ENCODE data around the gene ZNF774. TPM values are rescaled to one million over a fixed set of nuclear protein-coding genes. Genes with fewer than 3 reads are reported as not detected.
"Not testable (repeated sequence)": the region's sequence is repeated elsewhere in the genome, so short reads cannot be mapped to it uniquely, and the experiment has no call there.

ZNF774 gene
- total RNA-seq (ENCODE audit: low replicate concordance) = 4.8 and 5.5 TPM in 2 replicates
- long read RNA-seq, transcript ZNF774-201 (4 exons, 3,202 nt) = major isoform, 7 of 8 reads
- long read RNA-seq, partial matches to known transcripts = 0 of 8 reads
- long read RNA-seq, other reads (novel, unspliced or antisense) = 1 of 8 reads

- peak; percentile 90 for DNase-seq (ENCODE audit: extremely low spot score, unreplicated experiment)
- H3K36me3 Mint-ChIP-seq = peaks cover 5% of the 10 kb centered on the region
- H3K4me3 Mint-ChIP-seq = peak within 1 kb of the TSS; percentile 93
- peak within 1 kb of the TSS; percentile 82 for H3K27ac Mint-ChIP-seq
- peaks cover 5% of the 10 kb centered on the region for H3K9me3 Mint-ChIP-seq
- H3K27me3 Mint-ChIP-seq = no peaks in the 10 kb centered on the region
- TF ChIP-seq CTCF (conservative IDR thresholded peaks at IDR 0.05) = no peak
- H3K4me1 Mint-ChIP-seq (ENCODE audit: unreplicated experiment) = no peaks in the 10 kb centered on the region
Measured at GRCh38 chr15:90352107-90352893, at the start of gene ZNF774. TSS of gene ZNF774 (plus strand) at chr15:90352284. CDS start at chr15:90354661, 2,377 bp downstream.

- DNase-seq (ENCODE audit: extremely low spot score, unreplicated experiment); H3K4me3 Mint-ChIP-seq; H3K9me3 Mint-ChIP-seq; H3K36me3 Mint-ChIP-seq; H3K27me3 Mint-ChIP-seq; H3K27ac Mint-ChIP-seq: not testable (repeated sequence)
- H3K4me1 Mint-ChIP-seq (ENCODE audit: unreplicated experiment) = peaks cover 18% of the 10 kb centered on the region
Measured at GRCh38 chr15:90305355-90305754, 46.7 kb upstream of the ZNF774 start.

GRCh38 chr15:90305932-90306331 is 46.2 kb upstream of the ZNF774 start:
- no peak for TF ChIP-seq CTCF (conservative IDR thresholded peaks at IDR 0.05)
- no peaks in the 10 kb centered on the region for H3K9me3 Mint-ChIP-seq
- H3K4me3 Mint-ChIP-seq = no peak overlapping the region
- no peaks in the 10 kb centered on the region for H3K36me3 Mint-ChIP-seq
- no peak for DNase-seq (ENCODE audit: extremely low spot score, unreplicated experiment)
- peaks cover 13% of the 10 kb centered on the region for H3K4me1 Mint-ChIP-seq (ENCODE audit: unreplicated experiment)
- H3K27me3 Mint-ChIP-seq = no peaks in the 10 kb centered on the region
- H3K27ac Mint-ChIP-seq = no peak overlapping the region

- H3K27me3 Mint-ChIP-seq = no peaks in the 10 kb centered on the region
- no peaks in the 10 kb centered on the region for H3K36me3 Mint-ChIP-seq
- H3K4me1 Mint-ChIP-seq (ENCODE audit: unreplicated experiment) = peaks cover 13% of the 10 kb centered on the region
- no peaks in the 10 kb centered on the region for H3K9me3 Mint-ChIP-seq
- H3K4me3 Mint-ChIP-seq = no peak overlapping the region
- H3K27ac Mint-ChIP-seq = no peak overlapping the region
- no peak for TF ChIP-seq CTCF (conservative IDR thresholded peaks at IDR 0.05)
- DNase-seq (ENCODE audit: extremely low spot score, unreplicated experiment) = no peak
Measured at GRCh38 chr15:90306560-90306959, 45.5 kb upstream of the ZNF774 start.

GRCh38 chr15:90307661-90308060 is 44.4 kb upstream of the ZNF774 start:
- Mint-ChIP-seq H3K27ac (no peak overlapping the region), H3K9me3 (no peaks in the 10 kb centered on the region), H3K4me1 (ENCODE audit: unreplicated experiment) (peaks cover 13% of the 10 kb centered on the region), H3K4me3 (no peak overlapping the region), H3K27me3 (no peaks in the 10 kb centered on the region), H3K36me3 (no peaks in the 10 kb centered on the region)
- no peak for TF ChIP-seq CTCF (conservative IDR thresholded peaks at IDR 0.05)
- no peak for DNase-seq (ENCODE audit: extremely low spot score, unreplicated experiment)

- H3K9me3 Mint-ChIP-seq = no peaks in the 10 kb centered on the region
- no peak for DNase-seq (ENCODE audit: extremely low spot score, unreplicated experiment)
- H3K27ac Mint-ChIP-seq = no peak overlapping the region
- H3K4me1 Mint-ChIP-seq (ENCODE audit: unreplicated experiment) = peaks cover 13% of the 10 kb centered on the region
- no peak overlapping the region for H3K4me3 Mint-ChIP-seq
- TF ChIP-seq CTCF (conservative IDR thresholded peaks at IDR 0.05) = no peak
- H3K36me3 Mint-ChIP-seq = no peaks in the 10 kb centered on the region
- H3K27me3 Mint-ChIP-seq = no peaks in the 10 kb centered on the region
Measured at GRCh38 chr15:90309020-90309419, 43.1 kb upstream of the ZNF774 start.

Data from type B pancreatic cell (in vitro differentiated cells).